ENCODE data around the gene IFRD2.
"Not testable (repeated sequence)": the region's sequence is repeated elsewhere in the genome, so short reads cannot be mapped to it uniquely, and the experiment has no call there.

Gene IFRD2

DNA sequence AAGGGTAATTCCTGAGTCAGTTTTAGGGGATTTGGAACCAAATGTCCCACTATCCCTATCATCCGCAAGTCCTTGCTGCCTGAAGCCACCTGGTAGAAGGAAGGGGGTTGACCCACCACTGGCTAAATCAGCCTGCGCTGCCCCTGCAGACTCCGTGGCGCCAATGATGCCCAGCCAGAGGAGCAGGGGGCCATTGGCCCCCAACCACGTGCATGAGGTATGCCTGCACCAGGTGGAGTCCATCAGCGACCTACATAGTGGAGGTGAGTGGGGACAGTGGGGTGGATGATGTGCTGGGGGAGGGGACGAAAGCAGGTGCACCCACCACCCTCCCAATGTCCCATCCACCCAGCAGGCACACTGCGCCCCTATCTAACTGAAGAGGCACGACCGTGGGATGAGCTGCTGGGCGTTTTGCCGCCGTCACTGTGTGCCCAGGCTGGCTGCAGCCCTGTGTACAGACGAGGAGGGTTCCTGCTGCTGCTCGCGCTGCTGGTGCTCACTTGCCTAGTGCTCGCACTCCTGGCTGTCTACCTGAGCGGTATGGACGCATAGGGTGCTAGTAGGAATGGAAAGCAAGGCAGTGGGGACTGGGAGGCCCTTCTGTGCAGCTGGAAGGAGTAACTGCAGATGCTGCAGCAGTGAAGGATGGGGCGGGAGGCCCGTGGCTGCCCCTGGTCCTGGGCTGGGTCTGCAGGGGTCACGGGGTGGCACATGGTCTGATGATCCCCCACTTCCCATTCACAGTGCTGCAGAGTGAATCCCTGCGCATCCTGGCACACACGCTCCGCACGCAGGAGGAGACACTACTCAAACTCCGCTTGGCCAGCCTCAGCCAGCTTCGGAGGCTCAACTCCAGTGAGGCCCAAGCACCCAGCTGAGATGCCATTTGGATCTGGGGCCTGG, 5.7 kb downstream of the IFRD2 start:
- no peak for DNase-seq (ENCODE audit: low read depth in 3 of 3)

DNA sequence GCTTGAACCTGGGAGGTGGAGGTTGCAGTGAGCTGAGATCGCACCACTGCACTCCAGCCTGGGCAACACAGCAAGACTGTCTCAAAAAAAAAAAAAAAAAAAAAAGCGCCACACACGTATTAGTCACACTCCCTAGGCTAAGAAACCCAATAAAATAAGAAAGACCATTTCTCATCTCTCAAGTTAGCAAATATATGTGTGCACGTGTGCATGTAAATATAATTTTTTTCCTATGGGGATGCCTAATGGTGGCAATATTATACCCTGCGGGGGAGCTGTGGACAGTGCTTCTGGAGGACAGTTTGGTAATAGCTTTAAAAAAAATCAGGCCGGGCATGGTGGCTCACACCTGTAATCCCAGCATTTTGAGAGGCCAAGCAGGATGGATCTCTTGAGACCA, 8.1 kb downstream of the IFRD2 start:
- not testable (repeated sequence) for DNase-seq (ENCODE audit: low read depth in 3 of 3)

DNA sequence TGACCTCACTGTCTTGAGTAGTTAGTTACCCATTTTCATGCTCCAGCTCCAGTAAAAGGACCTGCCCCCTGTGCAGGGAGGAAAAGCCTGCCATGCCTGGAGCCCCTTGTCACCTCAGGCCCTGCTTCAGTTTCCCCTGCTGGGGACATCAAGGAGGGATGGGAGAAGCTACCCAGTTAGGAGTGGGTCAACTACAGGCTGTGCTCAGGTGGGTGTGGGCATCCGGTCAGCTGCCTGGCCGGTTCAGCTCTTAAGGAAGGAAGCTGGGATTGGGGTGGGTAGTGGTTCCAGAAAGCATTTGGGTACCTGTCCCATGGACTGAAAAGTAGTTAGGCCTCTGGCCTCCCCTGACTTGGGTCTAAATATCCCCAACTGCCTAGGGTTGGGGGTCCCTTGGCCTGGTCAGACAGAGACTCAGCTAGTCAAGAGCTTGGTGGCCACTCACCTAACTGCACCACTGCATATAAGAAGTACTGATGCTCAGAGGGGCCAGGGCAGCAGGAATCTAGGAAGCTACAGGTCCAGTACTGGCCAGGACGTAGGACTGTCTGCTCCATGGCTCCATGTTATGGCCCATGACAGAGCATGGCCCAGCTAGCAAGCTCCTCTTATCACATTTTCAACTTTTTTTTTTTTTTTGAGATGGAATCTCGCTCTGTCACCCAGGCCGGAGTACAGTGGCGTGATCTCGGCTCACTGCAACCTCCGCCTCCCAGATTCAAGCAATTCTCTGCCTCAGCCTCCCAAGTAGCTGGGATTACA, 12.8 kb downstream of the IFRD2 start:
- no peak for DNase-seq (ENCODE audit: low read depth in 3 of 3)

DNA sequence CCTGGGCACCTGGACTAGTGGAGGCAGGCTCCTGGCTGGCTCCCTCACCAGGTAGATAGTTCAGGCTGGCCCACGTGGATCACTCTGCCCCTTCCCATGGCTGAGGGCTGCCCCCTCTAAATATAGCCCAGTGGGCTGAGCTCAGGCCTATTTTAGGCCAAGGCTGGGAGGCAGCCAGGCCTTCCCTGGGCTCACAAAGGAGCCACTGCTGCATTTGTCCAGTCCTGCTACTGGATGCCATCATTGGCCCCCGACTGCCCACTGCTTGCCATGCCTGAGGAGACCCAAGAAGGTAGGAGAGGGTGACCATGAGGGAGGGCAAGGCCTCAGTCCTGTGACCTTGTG, 13.4 kb downstream of the IFRD2 start, which contains the start of gene LSMEM2:
Gene LSMEM2 (plus strand): TSS at position 208 of the 345 bp plus-strand sequence. CDS start 27 bp downstream, at position 235.
- DNase-seq (ENCODE audit: low read depth in 3 of 3): no peak

DNA sequence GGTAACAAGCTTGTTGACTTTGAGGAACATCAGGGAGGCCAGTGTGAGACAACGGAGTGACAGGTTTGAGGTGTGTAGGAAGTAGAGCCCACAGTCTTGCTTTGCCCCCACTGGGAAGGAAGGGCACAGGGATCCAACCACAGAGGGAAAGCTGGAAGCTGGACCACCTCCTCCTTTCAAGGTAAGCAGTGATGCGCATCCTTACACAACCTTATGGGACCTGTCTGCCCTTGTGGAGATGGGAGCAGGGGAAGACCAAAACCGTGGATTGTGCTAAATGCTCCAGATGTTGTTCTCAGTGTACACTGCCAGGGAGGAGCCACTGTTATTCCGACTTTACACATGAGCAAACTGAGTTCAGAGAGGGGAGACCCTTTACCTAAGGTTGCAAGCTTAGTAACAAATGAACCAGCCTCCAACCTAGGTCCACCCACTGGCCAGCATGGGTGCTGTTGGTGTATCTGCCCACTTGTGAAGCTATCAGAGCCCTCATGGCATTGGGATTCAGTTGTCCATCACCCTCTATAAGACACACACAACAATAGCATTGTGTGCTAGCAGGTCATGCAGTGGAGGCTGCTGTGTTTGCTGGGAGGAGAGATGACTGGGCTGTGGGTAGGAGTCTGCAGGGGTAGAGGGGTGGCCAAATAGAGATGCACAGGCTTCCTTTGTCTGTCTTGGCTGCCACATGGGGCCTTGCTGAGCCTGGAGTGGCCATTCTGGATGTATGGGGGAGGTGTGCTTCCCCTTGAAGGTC, 13.9 kb downstream of the IFRD2 start:
- no peak for DNase-seq (ENCODE audit: low read depth in 3 of 3)

DNA sequence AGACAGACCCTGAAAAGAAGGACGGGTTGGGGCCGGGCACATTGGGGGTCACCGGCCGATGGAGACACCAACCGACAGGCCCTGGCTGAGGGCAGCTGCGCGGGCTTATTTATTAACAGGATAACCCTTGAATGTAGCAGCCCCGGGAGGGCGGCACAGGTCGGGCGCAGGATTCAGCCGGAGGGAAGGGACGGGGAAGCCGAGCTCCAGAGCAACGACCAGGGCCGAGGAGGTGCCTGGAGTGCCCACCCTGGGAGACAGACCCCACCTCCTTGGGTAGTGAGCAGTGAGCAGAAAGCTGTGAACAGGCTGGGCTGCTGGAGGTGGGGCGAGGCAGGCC, 15.5 kb downstream of the IFRD2 start:
- DNase-seq (ENCODE audit: low read depth in 3 of 3): no peak

DNA sequence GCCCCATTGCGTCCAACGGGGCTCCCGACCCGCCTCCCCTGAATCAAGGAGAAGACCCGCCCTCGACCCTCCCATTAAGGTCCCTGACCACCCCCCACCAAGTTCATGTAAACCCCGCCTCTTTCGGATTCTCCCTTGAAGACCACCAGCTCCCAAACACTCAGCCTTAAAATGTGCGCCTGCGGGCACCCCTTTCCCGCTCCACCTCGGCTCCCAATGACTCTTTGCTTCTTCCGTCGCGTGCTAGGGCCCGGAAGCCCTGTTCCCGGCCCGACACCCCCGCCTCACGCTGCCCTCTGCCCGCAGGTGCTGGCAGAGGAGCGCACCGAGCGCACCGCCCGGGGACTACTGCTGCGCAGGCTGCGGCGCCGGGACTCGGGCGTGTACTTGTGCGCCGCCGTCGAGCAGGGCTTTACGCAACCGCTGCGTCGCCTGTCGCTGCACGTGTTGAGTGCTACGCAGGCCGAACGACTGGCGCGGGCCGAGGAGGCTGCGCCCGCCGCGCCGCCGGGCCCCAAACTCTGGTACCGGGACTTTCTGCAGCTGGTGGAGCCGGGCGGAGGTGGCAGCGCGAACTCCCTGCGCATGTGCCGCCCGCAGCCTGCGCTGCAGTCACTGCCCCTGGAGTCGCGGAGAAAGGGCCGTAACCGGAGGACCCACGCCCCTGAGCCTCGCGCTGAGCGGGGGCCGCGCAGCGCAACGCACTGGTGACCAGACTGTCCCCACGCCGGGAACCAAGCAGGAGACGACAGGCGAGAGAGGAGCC, 16.1 kb downstream of the IFRD2 start:
- no peak for DNase-seq (ENCODE audit: low read depth in 3 of 3)

DNA sequence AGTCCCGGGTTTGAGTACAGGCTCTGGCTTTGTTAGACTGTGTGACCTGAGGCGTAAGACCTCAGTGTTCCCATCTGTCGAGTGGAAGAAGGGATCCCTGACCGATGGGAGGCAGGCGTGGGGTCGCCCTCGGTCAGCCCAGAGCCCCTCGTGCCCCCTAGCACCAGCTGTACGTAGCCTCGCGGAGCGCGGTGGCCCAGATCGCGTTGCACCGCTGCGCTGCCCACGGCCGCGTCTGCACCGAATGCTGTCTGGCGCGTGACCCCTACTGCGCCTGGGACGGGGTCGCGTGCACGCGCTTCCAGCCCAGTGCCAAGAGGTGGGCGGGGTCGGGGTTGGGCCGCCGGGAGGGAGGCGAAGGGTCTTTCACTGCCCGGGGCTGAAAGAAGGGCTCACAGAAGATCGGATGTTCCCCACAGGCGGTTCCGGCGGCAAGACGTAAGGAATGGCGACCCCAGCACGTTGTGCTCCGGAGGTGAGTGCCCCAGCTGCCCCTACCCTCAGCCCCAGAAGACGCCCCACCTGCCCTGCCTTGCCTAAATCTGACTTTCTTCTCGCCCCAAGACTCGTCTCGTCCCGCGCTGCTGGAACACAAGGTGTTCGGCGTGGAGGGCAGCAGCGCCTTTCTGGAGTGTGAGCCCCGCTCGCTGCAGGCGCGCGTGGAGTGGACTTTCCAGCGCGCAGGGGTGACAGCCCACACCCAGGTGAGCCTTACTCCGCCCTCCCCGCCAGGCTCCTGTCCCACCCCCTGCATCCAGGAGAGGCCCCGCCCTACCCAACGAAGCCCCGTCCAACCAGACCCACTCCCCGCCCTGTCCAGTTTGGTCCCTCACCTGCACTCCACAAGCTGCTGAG, 16.9 kb downstream of the IFRD2 start:
- no peak for DNase-seq (ENCODE audit: low read depth in 3 of 3)

DNA sequence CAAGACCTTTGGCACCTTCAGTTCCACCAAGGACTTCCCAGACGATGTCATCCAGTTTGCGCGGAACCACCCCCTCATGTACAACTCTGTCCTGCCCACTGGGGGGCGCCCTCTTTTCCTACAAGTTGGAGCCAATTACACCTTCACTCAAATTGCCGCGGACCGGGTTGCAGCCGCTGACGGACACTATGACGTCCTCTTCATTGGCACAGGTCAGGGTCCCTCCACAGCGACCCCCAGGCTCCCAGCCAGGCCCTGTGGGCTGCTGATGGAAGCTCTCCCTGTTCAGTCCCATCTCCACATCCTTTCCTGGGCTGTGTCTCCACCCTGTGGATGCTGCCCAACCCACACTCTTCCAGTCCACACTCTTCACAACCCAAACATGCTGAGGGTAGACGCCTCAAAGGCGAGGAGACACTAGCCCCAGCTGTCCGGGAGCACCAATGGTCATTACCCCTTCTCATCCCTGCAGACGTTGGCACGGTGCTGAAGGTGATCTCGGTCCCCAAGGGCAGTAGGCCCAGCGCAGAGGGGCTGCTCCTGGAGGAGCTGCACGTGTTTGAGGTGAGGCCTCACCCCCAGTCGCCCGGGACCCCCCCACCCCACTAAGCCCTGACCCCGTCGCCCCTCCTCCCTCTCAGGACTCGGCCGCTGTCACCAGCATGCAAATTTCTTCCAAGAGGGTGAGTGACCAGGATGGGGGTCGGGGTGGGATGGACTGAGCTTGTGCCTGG, 17.7 kb downstream of the IFRD2 start:
- DNase-seq (ENCODE audit: low read depth in 3 of 3): peak; percentile 40 to 55 (median 54)

DNA sequence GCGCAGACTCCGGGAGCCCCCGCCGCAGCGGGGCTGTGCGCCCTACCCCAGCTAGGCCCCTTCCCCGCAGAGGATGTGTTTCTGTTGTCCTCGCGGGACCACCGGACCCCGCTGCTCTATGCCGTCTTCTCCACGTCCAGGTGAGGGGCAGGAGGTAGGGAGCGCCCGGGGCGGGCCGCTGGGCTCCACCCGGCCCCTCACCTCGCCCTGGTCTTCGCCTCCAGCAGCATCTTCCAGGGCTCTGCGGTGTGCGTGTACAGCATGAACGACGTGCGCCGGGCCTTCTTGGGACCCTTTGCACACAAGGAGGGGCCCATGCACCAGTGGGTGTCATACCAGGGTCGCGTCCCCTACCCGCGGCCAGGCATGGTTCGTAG, 18.6 kb downstream of the IFRD2 start:
- DNase-seq (ENCODE audit: low read depth in 3 of 3): no peak

DNA sequence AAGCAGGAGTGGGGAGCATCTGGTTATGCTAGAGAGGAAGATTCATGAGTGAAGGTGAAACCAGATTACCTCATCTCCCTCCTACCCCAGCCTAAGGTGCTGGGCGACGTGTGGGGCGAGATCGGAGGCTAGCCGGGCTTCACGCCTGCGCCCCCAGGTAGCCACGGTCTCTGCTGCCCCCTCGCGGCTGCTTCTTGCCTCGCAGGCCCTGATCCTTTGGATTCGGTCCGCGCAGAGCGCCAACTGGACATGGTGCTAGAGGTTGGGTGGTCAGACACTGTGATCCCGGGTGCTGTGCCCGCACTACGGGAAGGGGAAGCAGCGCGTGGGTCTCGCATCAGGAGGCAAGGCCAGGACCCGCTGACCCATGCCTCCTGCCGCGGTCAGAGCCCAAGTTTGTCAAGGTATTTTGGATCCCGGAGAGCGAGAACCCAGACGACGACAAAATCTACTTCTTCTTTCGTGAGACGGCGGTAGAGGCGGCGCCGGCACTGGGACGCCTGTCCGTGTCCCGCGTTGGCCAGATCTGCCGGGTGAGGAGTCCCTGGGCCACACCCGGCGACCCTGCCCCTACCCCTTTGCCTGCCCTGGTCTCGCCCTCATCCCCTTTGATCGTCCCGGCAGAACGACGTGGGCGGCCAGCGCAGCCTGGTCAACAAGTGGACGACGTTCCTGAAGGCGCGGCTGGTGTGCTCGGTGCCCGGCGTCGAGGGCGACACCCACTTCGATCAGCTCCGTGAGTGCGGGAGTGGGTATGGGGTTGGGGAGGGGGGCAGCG, 19.1 kb downstream of the IFRD2 start:
- DNase-seq (ENCODE audit: low read depth in 3 of 3): peak; percentile 72 to 86 (median 74)

DNA sequence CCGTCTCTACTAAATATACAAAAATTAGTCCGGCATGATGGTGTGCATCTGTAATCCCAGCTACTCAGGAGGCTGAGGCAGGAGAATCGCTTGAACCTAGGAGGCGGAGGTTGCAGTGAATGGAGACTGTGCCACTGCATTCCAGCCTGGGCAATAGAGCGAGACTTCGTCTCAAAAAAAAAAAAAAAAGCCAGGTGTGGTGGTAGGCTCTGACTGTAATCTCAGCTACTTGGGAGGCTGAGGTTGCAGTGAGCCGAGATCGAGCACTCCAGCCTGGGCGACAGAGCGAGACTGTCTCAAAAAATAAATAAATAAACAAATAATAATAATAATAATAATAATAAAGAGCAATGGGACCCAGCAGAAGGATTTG, 19.7 kb downstream of the IFRD2 start:
- not testable (repeated sequence) for DNase-seq (ENCODE audit: low read depth in 3 of 3)

DNA sequence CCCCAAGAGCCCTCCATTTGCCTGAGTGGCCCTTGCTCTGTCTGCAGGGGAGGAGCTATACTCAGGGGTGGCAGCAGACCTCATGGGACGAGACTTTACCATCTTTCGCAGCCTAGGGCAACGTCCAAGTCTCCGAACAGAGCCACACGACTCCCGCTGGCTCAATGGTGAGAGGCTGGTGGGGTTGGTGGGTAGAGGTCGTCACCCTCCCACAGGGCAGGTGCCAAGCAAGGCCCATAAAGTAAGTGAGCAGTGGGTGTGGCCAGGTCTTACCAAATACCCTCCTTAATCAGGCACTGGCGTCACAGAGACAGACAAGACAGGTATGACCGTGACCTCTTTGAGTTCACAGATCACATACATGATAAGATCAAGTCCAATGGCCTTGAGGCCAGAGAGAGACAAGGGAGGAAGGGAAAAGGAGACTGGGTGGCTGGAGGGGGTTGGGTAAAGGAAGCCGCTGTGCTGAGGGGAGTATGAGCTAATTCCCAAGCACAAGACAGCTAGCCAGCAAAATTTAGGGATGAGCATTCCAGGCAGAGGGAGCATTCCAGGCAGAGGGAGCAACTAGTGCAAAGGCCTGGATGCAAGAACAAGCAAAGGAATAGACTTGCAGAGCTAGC, 20.8 kb downstream of the IFRD2 start:
- no peak for DNase-seq (ENCODE audit: low read depth in 3 of 3)

DNA sequence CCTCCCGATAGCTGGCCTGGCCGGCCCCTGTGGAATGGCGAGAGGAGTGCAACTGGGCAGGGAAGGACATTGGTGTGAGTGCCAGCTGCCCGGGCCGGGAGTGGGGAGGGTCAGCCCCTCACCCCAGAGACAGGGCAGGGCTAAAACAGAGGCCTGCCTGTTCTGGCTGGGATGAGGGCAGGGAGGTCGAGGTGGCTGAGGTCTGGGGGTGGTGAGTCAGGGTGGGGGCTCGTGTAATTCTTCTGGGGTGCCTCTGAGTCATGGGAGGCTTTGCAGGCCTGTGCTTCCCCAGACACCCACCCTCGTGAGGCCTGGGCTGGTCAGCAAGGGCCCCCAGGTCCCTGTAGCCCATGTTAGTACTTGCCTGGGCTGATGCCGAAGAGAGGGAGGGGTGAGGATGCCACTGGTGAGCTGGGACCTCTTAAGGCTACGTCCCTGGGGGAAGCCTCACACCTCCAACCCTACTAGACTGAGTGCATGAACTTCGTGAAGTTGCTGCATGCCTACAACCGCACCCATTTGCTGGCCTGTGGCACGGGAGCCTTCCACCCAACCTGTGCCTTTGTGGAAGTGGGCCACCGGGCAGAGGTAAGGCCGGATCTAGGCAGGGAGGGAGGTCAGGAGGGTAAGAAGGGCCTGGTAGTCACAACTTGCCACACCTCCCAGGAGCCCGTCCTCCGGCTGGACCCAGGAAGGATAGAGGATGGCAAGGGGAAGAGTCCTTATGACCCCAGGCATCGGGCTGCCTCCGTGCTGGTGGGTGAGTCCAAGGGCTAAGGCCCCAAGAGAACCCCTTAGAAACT, 21.6 kb downstream of the IFRD2 start:
- DNase-seq (ENCODE audit: low read depth in 3 of 3): no peak

DNA sequence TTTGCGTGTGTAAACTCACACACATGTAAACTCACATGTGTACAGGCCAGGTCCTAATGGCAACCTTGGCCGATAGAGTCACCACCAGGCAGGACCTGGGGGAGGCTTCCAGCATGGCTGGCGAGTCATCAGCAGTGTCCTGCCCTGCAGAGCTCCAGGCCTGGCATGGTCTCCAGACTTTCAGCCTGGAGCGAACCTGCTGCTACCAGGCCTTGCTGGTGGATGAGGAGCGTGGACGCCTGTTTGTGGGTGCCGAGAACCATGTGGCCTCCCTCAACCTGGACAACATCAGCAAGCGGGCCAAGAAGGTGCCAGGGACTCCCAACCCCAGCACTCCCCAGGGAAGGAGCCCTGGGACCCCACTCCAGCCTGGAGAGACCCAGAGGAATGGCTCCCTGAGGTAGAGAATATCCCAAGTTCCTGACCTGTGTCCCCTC, 22.2 kb downstream of the IFRD2 start:
- DNase-seq (ENCODE audit: low read depth in 3 of 3): no peak

DNA sequence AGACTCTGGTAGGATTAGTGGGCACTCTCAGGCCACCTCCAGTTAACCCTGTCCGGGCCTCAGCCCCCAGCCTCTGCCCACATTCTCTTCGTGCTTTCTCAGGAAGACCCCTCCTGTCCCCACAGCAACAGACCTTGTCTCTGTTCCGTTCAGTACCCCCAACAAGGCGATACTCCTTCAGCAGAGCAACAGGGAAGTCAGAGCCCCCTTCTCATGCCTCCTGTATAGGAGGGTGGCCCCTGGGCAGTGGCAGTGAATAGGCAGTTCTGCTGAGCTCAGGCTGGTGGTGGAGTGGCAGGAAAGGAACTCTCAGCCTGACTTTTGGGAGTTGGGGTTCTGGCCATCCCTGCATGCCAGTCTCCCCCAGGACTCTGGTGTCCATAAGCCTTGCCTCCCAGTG, 22.8 kb downstream of the IFRD2 start:
- no peak for DNase-seq (ENCODE audit: low read depth in 3 of 3)

DNA sequence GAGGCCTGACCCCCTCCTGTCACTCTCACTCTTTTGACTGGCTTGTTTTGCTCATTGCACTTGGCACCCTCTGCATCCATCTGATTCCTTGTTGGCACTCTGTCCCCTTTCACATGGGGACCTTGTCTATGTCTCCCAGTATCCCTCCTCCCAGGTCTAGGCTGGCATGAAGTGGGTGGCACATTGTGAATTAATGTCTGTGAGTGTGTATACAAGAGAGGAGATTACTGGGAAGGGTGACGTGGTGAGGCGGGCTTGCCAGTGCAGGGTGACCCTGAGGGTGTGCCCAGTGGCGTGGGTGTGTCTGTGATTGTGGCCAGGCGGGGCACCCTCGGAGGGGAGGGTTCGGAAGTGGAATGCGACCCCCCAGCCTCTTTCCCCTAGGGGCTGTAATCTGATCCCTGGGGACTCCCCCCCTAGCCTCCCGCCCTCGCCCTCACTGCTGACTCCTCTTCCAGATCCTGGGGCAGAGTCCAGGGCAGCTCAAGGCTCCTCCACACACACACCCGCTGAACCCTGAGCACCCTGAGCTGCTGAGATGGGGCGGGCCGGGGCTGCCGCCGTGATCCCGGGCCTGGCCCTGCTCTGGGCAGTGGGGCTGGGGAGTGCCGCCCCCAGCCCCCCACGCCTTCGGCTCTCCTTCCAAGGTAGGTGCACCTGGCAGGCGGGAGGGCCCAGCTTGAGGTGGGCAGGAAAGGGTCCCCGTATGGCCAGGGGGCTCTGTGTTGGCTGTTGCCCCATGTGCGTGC, 23.4 kb downstream of the IFRD2 start, which contains the start of gene SEMA3B:
Gene SEMA3B (plus strand): TSS at position 445 of the 749 bp plus-strand sequence. CDS start 94 bp downstream, at position 539.
- DNase-seq (ENCODE audit: low read depth in 3 of 3): no peak
